HEK293 (cell line): ENCODE data around the gene SMURF2.
"Not testable (repeated sequence)": the region's sequence is repeated elsewhere in the genome, so short reads cannot be mapped to it uniquely, and the experiment has no call there.

Experiments used
- CTCF ChIA-PET: fragments of 350-600 bp; formaldehyde crosslinking; extraction: SDS; loops from one replicate; lab custom pipeline; 2021; ENCODE audit warnings: antibody characterized with exemption; lab: Yijun Ruan, JAX
- POLR2A ChIA-PET: fragments of 300-600 bp; formaldehyde crosslinking; extraction: SDS; loops from one replicate; lab custom pipeline; 2020; ENCODE audit warnings: antibody characterized with exemption, inconsistent platforms; lab: Yijun Ruan, JAX
- H3K27ac ChIP-seq: fragments of 200-500 bp; sonication (Bioruptor generic); 2 replicates; pipeline ENCODE4 v1.5.1; 2014; ENCODE audit warnings: low read depth, low read length, control low read depth, inconsistent platforms; ENCODE audit errors: extremely low read depth
- H3K36me3 ChIP-seq, 2 experiments: fragments of 200-500 bp in 1 of 2; sonication (Bioruptor generic) in 1 of 2; 1 replicate in 1 of 2; 2 replicates in 1 of 2; pipeline ENCODE4 v1.5.1; 2014 to 2017; ENCODE audit warnings: inconsistent platforms in 2 of 2, low read length in 2 of 2; ENCODE audit not compliant: control insufficient read depth in 2 of 2, insufficient read depth in 1 of 2
- H3K4me1 ChIP-seq: fragments of 200-500 bp; sonication (Bioruptor generic); 2 replicates; pipeline ENCODE4 v1.5.1; 2014; ENCODE audit warnings: mild to moderate bottlenecking, low read length, inconsistent platforms; ENCODE audit not compliant: control insufficient read depth, insufficient read depth
- H3K4me3 ChIP-seq: 2 replicates; pipeline ENCODE4 v1.5.1; 2011; ENCODE audit warnings: low read depth, mild to moderate bottlenecking, control low read depth, low read length, moderate library complexity
- H3K9me3 ChIP-seq: fragments of 200-500 bp; sonication (Bioruptor generic); 2 replicates; pipeline ENCODE4 v1.5.1; 2014; ENCODE audit warnings: low read depth, low read length, inconsistent platforms; ENCODE audit not compliant: control insufficient read depth, insufficient read depth
- BCL11B ChIP-seq: fragments of 450-650 bp; formaldehyde crosslinking; IDR thresholded peaks from 2 replicates; pipeline ENCODE4 v1.5.1; 2016; ENCODE audit warnings: low read depth, missing biosample characterization, missing genetic modification characterization
- GFI1B ChIP-seq: fragments of 450-650 bp; formaldehyde crosslinking; IDR thresholded peaks from 2 replicates; pipeline ENCODE4 v1.5.1; 2016; ENCODE audit warnings: missing biosample characterization, missing genetic modification characterization
- HIC1 ChIP-seq: fragments of 450-650 bp; formaldehyde crosslinking; IDR thresholded peaks from 2 replicates; pipeline ENCODE4 v1.5.1; 2016; ENCODE audit warnings: missing biosample characterization, missing genetic modification characterization
- IKZF3 ChIP-seq: fragments of 450-650 bp; IDR thresholded peaks from 2 replicates; pipeline ENCODE4 v1.5.0; 2018; ENCODE audit warnings: missing biosample characterization, mild to moderate bottlenecking, missing genetic modification characterization, moderate library complexity
- KLF16 ChIP-seq: fragments of 450-650 bp; formaldehyde crosslinking; IDR thresholded peaks from 2 replicates; pipeline ENCODE4 v1.5.1; 2017; ENCODE audit warnings: missing biosample characterization, missing genetic modification characterization
- KLF8 ChIP-seq: fragments of 450-650 bp; formaldehyde crosslinking; IDR thresholded peaks from 2 replicates; pipeline ENCODE4 v1.5.1; 2016; ENCODE audit warnings: missing biosample characterization, missing genetic modification characterization
- MEIS1 ChIP-seq: sonication (generic); formaldehyde crosslinking; IDR thresholded peaks from 2 replicates; pipeline ENCODE4 v1.8.1; 2022; ENCODE audit warnings: missing genetic modification reagents, mild to moderate bottlenecking, borderline replicate concordance
- OVOL3 ChIP-seq: fragments of 450-650 bp; formaldehyde crosslinking; IDR thresholded peaks from 2 replicates; pipeline ENCODE4 v1.5.1; 2016; ENCODE audit warnings: missing biosample characterization, missing genetic modification characterization
- ZBTB6 ChIP-seq: fragments of 450-650 bp; formaldehyde crosslinking; IDR thresholded peaks from 2 replicates; pipeline ENCODE4 v1.5.1; 2017; ENCODE audit warnings: missing biosample characterization, missing genetic modification characterization
- ZEB2 ChIP-seq: fragments of 450-650 bp; formaldehyde crosslinking; IDR thresholded peaks from 2 replicates; pipeline ENCODE4 v1.5.1; 2016; ENCODE audit warnings: missing biosample characterization, missing genetic modification characterization
- ZNF146 ChIP-seq: fragments of 450-650 bp; formaldehyde crosslinking; IDR thresholded peaks from 2 replicates; pipeline ENCODE4 v1.5.1; 2016; ENCODE audit warnings: missing biosample characterization, missing genetic modification characterization
- ZNF148 ChIP-seq: fragments of 450-650 bp; formaldehyde crosslinking; IDR thresholded peaks from 2 replicates; pipeline ENCODE4 v1.5.0; 2017; ENCODE audit warnings: missing biosample characterization, missing genetic modification characterization, borderline replicate concordance
- ZNF2 ChIP-seq: fragments of 450-650 bp; formaldehyde crosslinking; IDR thresholded peaks from 2 replicates; pipeline ENCODE4 v1.5.1; 2016; ENCODE audit warnings: missing biosample characterization, missing genetic modification characterization
- ZNF211 ChIP-seq: fragments of 450-650 bp; formaldehyde crosslinking; IDR thresholded peaks from 2 replicates; pipeline ENCODE4 v1.5.1; 2016; ENCODE audit warnings: low read depth, missing biosample characterization, missing genetic modification characterization
- ZNF394 ChIP-seq: fragments of 450-650 bp; formaldehyde crosslinking; IDR thresholded peaks from 2 replicates; pipeline ENCODE4 v1.5.1; 2016; ENCODE audit warnings: missing biosample characterization, missing genetic modification characterization, mild to moderate bottlenecking, moderate library complexity, borderline replicate concordance
- ZNF48 ChIP-seq: fragments of 450-650 bp; formaldehyde crosslinking; IDR thresholded peaks from 2 replicates; pipeline ENCODE4 v1.5.1; 2016; ENCODE audit warnings: missing biosample characterization, missing genetic modification characterization
- ZNF518A ChIP-seq: fragments of 450-650 bp; formaldehyde crosslinking; conservative IDR thresholded peaks from 2 replicates; pipeline ENCODE4 v1.5.1; 2016; ENCODE audit warnings: low read depth, missing biosample characterization, missing genetic modification characterization
- ZNF560 ChIP-seq: fragments of 450-650 bp; formaldehyde crosslinking; IDR thresholded peaks from 2 replicates; pipeline ENCODE4 v1.5.1; 2017; ENCODE audit warnings: missing biosample characterization, missing genetic modification characterization, borderline replicate concordance
- ZNF580 ChIP-seq: fragments of 450-650 bp; formaldehyde crosslinking; IDR thresholded peaks from 2 replicates; pipeline ENCODE4 v1.5.1; 2016; ENCODE audit warnings: missing biosample characterization, missing genetic modification characterization
- ZNF610 ChIP-seq: fragments of 450-650 bp; formaldehyde crosslinking; IDR thresholded peaks from 2 replicates; pipeline ENCODE4 v1.5.1; 2016; ENCODE audit warnings: missing biosample characterization, missing genetic modification characterization, borderline replicate concordance
- ZNF664 ChIP-seq: fragments of 450-650 bp; formaldehyde crosslinking; IDR thresholded peaks from 2 replicates; pipeline ENCODE4 v1.5.1; 2016; ENCODE audit warnings: missing biosample characterization, missing genetic modification characterization

The SMURF2 gene

GRCh38 chr17:64577025-64577424 is 85.1 kb downstream of the SMURF2 start:
- POLR2A ChIA-PET: not testable (repeated sequence)

GRCh38 chr17:64575431-64575830 is 86.7 kb downstream of the SMURF2 start:
- no peaks in the 10 kb centered on the region for H3K4me1 ChIP-seq
- H3K36me3 ChIP-seq: peaks cover 18 to 51% of the 10 kb centered on the region in 2 experiments
- H3K27ac ChIP-seq: no peak overlapping the region
- no peaks in the 10 kb centered on the region for H3K9me3 ChIP-seq
- ChIA-PET CTCF (interaction anchor here (0.8 to 2.2 kb wide), 3 partner anchors 33 to 197 kb away, joined by 3 to 13 read pairs (median 4); no protein-coding TSS in a partner anchor), POLR2A (no interaction called here)
- no peak overlapping the region for H3K4me3 ChIP-seq
- TF ChIP-seq ZNF211 (tag by site-specific recombination): no peak
- TF ChIP-seq ZNF394 (tag by site-specific recombination): no peak
- TF ChIP-seq ZBTB6: no peak
- no peak for TF ChIP-seq HIC1 (tag by site-specific recombination)
- no peak for TF ChIP-seq ZNF48 (tag by site-specific recombination)
- TF ChIP-seq ZEB2: no peak
- TF ChIP-seq OVOL3: no peak
- TF ChIP-seq ZNF560 (tag by site-specific recombination): no peak
- TF ChIP-seq MEIS1 (CRISPR knock-in tag): no peak
- no peak for TF ChIP-seq ZNF610 (tag by site-specific recombination)
- no peak for TF ChIP-seq IKZF3
- no peak for TF ChIP-seq ZNF148 (tag by site-specific recombination)

More at GRCh38 chr17:64577025-64577424, 85.1 kb downstream of the SMURF2 start:
- TF ChIP-seq ZNF580: peak; percentile 34; the same call in 1 of the 2 replicates
- TF ChIP-seq ZNF146: peak; percentile 93
- H3K4me1 ChIP-seq, H3K4me3 ChIP-seq, H3K27ac ChIP-seq, H3K9me3 ChIP-seq: not testable (repeated sequence)
- CTCF ChIA-PET: interaction anchor here (2.2 kb wide), 1 partner anchor 73 kb away, joined by 13 read pairs; no protein-coding TSS in a partner anchor
- peaks cover 18 to 50% of the 10 kb centered on the region in 2 experiments; a peak in 2 of 3 replicates for H3K36me3 ChIP-seq

- Histone ChIP-seq H3K4me3 (no peak overlapping the region), H3K9me3 (no peaks in the 10 kb centered on the region), H3K4me1 (no peaks in the 10 kb centered on the region), H3K36me3 (peaks cover 18 to 50% of the 10 kb centered on the region in 2 experiments), H3K27ac (no peak overlapping the region)
- CTCF ChIA-PET: interaction anchor here (2.2 kb wide), 1 partner anchor 75 kb away, joined by 13 read pairs; no protein-coding TSS in a partner anchor
- POLR2A ChIA-PET: interaction anchor here (0.7 kb wide), 1 partner anchor 9 kb away, joined by 3 read pairs; no protein-coding TSS in a partner anchor
- TF ChIP-seq KLF16 (no peak), ZNF518A (tag by site-specific recombination) (no peak), KLF8 (tag by site-specific recombination) (no peak), GFI1B (no peak), ZNF664 (tag by site-specific recombination) (no peak), ZNF560 (tag by site-specific recombination) (no peak), ZNF2 (no peak), BCL11B (no peak)
Measured at GRCh38 chr17:64574646-64575045, 87.5 kb downstream of the SMURF2 start.
